Neuronal stem cell (in vitro differentiated cells): ENCODE results near the gene PKD1.
A peak's percentile ranks its signal among the peaks of the same experiment; 100 is the strongest.

Source experiments
- DNase-seq: peaks from one replicate; pipeline ENCODE4 v3.0.0-alpha.2; 2013; ENCODE audit warnings: low spot score
- H2AFZ ChIP-seq: one replicate; pipeline ENCODE4 v1.6.1; 2013; ENCODE audit warnings: mild to moderate bottlenecking, low read length, inconsistent platforms
- H2AK5ac ChIP-seq: 2 replicates; pipeline ENCODE4 v1.6.1; 2013; ENCODE audit warnings: low read depth, mild to moderate bottlenecking, inconsistent platforms, low read length, moderate library complexity, mixed read lengths
- H2BK120ac ChIP-seq: 2 replicates; pipeline ENCODE4 v1.6.1; 2013; ENCODE audit warnings: low read depth, mild to moderate bottlenecking, inconsistent platforms, low read length, moderate library complexity, mixed read lengths
- H2BK12ac ChIP-seq: one replicate; pipeline ENCODE4 v1.6.1; 2013; ENCODE audit warnings: low read length, inconsistent platforms
- H2BK15ac ChIP-seq: 2 replicates; pipeline ENCODE4 v1.6.1; 2013; ENCODE audit warnings: mild to moderate bottlenecking, low read length, inconsistent platforms, mixed read lengths
- H2BK5ac ChIP-seq: one replicate; pipeline ENCODE4 v1.6.1; 2013; ENCODE audit warnings: inconsistent platforms, mild to moderate bottlenecking, low read length, moderate library complexity
- H3K14ac ChIP-seq: one replicate; pipeline ENCODE4 v1.6.1; 2013; ENCODE audit warnings: low read length, inconsistent platforms
- H3K18ac ChIP-seq: 2 replicates; pipeline ENCODE4 v1.6.1; 2013; ENCODE audit warnings: low read length, inconsistent platforms
- H3K23ac ChIP-seq: 2 replicates; pipeline ENCODE4 v1.6.1; 2013; ENCODE audit warnings: low read depth, mild to moderate bottlenecking, mixed read lengths, low read length, inconsistent platforms; ENCODE audit not compliant: poor library complexity
- H3K27ac ChIP-seq: replicated peaks from 3 replicates; pipeline ENCODE4 v1.5.1; 2013; ENCODE audit warnings: low read length, inconsistent platforms
- H3K27me3 ChIP-seq, 3 experiments: 2 replicates each; pipeline ENCODE4 v1.6.1; 2013; ENCODE audit warnings: low read length in 3 of 3, mild to moderate bottlenecking in 2 of 3, inconsistent platforms in 1 of 3, low read depth in 1 of 3, mixed read lengths in 1 of 3, moderate library complexity in 1 of 3; ENCODE audit not compliant: control insufficient read depth in 3 of 3, insufficient read depth in 3 of 3
- H3K36me3 ChIP-seq, 2 donors: replicated peaks in 1 of 2; 2 replicates each; pipeline ENCODE4 v1.6.1; 2013; ENCODE audit warnings: low read length in 2 of 2; ENCODE audit not compliant: control insufficient read depth in 2 of 2, insufficient read depth in 2 of 2
- H3K4ac ChIP-seq: 2 replicates; pipeline ENCODE4 v1.6.1; 2013; ENCODE audit warnings: inconsistent platforms, mild to moderate bottlenecking, low read length, moderate library complexity
- H3K4me1 ChIP-seq, 2 donors: 1 replicate in 1 of 2; 2 replicates in 1 of 2; pipeline ENCODE4 v1.6.1; 2013; ENCODE audit warnings: low read length in 2 of 2, low read depth in 1 of 2; ENCODE audit not compliant: control insufficient read depth in 2 of 2, insufficient read depth in 1 of 2
- H3K4me2 ChIP-seq: one replicate; pipeline ENCODE4 v1.6.1; 2013; ENCODE audit warnings: mild to moderate bottlenecking, low read length, inconsistent platforms; ENCODE audit not compliant: insufficient read depth, poor library complexity, severe bottlenecking
- H3K4me3 ChIP-seq, 2 donors: 2 replicates each; pipeline ENCODE4 v1.5.1; 2013; ENCODE audit warnings: low read length in 2 of 2, mild to moderate bottlenecking in 2 of 2, inconsistent platforms in 1 of 2, moderate library complexity in 1 of 2
- H3K79me1 ChIP-seq: one replicate; pipeline ENCODE4 v1.6.1; 2013; ENCODE audit warnings: low read depth, mild to moderate bottlenecking, inconsistent platforms, low read length, moderate library complexity
- H3K9ac ChIP-seq: one replicate; pipeline ENCODE4 v1.6.1; 2013; ENCODE audit warnings: mild to moderate bottlenecking, low read depth, low read length, inconsistent platforms; ENCODE audit not compliant: poor library complexity
- H3K9me3 ChIP-seq, 2 donors: replicated peaks in 1 of 2; 2 replicates each; pipeline versions ENCODE3 to v1.6.1; 2013; ENCODE audit warnings: low read length in 2 of 2, mild to moderate bottlenecking in 2 of 2, inconsistent platforms in 1 of 2, low read depth in 1 of 2, mixed read lengths in 1 of 2, moderate library complexity in 1 of 2; ENCODE audit not compliant: control insufficient read depth in 2 of 2, insufficient read depth in 1 of 2
- H4K8ac ChIP-seq: one replicate; pipeline ENCODE4 v1.6.1; 2013; ENCODE audit warnings: low read depth, mild to moderate bottlenecking, inconsistent platforms, low read length, moderate library complexity
- H4K91ac ChIP-seq: one replicate; pipeline ENCODE4 v1.6.1; 2013; ENCODE audit warnings: low read length, low read depth, mild to moderate bottlenecking, inconsistent platforms; ENCODE audit not compliant: poor library complexity
- WGBS, 2 donors: extraction: QIAGEN DNeasy Blood & Tissue Kit; methylation state at CpG; one replicate each; pipeline ENCODE4 v1.1.7; 2013; ENCODE audit warnings: missing lambda C conversion rate in 2 of 2, mixed read lengths in 1 of 2; ENCODE audit not compliant: insufficient read length in 2 of 2, insufficient replicate concordance in 1 of 2; ENCODE audit errors: extremely low coverage in 2 of 2; 5-methylcytosine and 5-hydroxymethylcytosine counted together

PKD1 gene

DNA sequence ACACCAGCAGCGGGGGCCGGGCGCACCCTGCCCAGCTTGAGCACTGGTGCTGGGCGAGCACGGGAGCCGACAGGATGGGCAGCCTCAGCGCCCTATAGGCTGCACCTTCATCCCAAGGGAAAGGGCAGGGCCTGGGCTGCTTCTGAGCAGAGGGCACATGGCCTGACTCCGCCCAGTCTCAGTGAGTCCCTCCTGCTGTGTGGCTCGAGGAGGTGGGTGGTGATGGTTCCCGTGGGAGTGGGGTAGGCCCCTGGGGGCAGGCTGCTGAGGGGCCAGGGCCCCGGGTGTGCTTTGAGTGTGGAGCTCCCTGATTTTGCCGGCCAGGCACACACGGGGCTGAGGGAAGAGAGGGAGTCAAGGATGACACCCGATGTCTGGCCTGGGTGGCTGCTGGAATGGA lies 50.0 kb downstream of the PKD1 start:
- H2BK5ac ChIP-seq: no peak overlapping the region
- H3K4ac ChIP-seq: no peak overlapping the region
- H2AFZ ChIP-seq: no peak overlapping the region
- H3K14ac ChIP-seq: no peak overlapping the region
- H3K4me2 ChIP-seq: no peak overlapping the region
- no CpG with 5 or more reads among the region's 14 CpGs for WGBS, 2 donors
- no peaks in the 10 kb centered on the region for H3K27me3 ChIP-seq
- peaks cover 1 to 2% of the 10 kb centered on the region in 2 donors for H3K4me1 ChIP-seq
- H3K9me3 ChIP-seq: no peaks in the 10 kb centered on the region
- no peak overlapping the region for H2BK15ac ChIP-seq
- H2BK120ac ChIP-seq: no peak overlapping the region
- no peak overlapping the region for H3K4me3 ChIP-seq
- DNase-seq: no peak
- H2BK12ac ChIP-seq: no peak overlapping the region
- H3K79me1 ChIP-seq: peaks cover 12% of the 10 kb centered on the region
- H4K8ac ChIP-seq: no peak overlapping the region
- H3K27ac ChIP-seq: no peak overlapping the region
- no peak overlapping the region for H4K91ac ChIP-seq
- no peak overlapping the region for H3K18ac ChIP-seq
- no peak overlapping the region for H3K9ac ChIP-seq
- H2AK5ac ChIP-seq: no peak overlapping the region
- H3K36me3 ChIP-seq: peaks cover 60 to 93% of the 10 kb centered on the region in 2 donors
- no peak overlapping the region for H3K23ac ChIP-seq

DNA sequence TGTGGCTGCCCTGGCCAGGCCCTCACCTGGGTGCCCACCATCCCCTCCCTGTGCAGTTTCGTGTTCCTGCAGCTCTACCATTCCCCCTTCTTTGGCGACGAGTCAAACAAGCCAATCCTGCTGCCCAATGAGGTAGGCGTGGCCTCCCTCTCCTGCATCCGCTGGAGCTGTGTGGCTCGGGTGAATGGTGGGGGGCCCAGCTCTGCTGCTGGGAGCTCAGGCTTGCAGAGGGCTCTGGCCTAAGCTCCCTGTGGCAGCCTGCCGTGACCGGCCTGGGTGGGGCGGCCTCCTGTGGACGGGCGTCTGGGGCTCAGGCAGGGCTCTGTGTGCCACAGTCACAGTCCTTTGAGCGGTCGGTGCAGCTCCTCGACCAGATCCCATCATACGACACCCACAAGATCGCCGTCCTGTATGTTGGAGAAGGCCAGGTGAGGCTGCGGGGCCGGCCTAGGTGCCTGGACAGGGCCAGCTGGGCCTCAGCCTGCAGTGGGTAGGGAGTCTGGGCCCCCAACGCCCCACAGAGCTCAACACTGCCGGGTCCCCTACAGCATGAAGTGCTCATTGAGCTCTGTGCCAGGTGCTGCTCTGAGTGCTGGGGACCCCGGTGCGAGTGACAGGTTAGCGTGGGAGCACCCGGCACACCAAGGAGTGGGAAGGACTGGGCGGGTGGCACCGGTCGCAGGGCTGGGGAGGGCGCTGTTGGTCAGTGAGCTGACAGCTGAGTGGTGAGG lies 50.6 kb downstream of the PKD1 start:
- no peak overlapping the region for H3K4me3 ChIP-seq
- no peaks in the 10 kb centered on the region for H3K27me3 ChIP-seq
- no peak overlapping the region for H2BK5ac ChIP-seq
- H3K9ac ChIP-seq: no peak overlapping the region
- peak overlapping the region; percentile 38 for H3K14ac ChIP-seq
- H2AFZ ChIP-seq: no peak overlapping the region
- peak overlapping the region; percentile 1 for H4K8ac ChIP-seq
- H3K4me2 ChIP-seq: no peak overlapping the region
- H3K79me1 ChIP-seq: peaks cover 12% of the 10 kb centered on the region
- H3K23ac ChIP-seq: peak overlapping the region; percentile 10
- no peaks in the 10 kb centered on the region for H3K9me3 ChIP-seq
- WGBS, 2 donors: no CpG with 5 or more reads among the region's 29 CpGs
- DNase-seq: no peak
- H2AK5ac ChIP-seq: peak overlapping the region; percentile 46
- H3K4ac ChIP-seq: no peak overlapping the region
- H2BK12ac ChIP-seq: no peak overlapping the region
- H3K27ac ChIP-seq: no peak overlapping the region
- no peak overlapping the region for H2BK15ac ChIP-seq
- no peak overlapping the region for H3K18ac ChIP-seq
- peaks cover 0 to 1% of the 10 kb centered on the region in 2 donors for H3K4me1 ChIP-seq
- H4K91ac ChIP-seq: no peak overlapping the region
- H2BK120ac ChIP-seq: no peak overlapping the region
- H3K36me3 ChIP-seq: peaks cover 56 to 89% of the 10 kb centered on the region in 2 donors

DNA sequence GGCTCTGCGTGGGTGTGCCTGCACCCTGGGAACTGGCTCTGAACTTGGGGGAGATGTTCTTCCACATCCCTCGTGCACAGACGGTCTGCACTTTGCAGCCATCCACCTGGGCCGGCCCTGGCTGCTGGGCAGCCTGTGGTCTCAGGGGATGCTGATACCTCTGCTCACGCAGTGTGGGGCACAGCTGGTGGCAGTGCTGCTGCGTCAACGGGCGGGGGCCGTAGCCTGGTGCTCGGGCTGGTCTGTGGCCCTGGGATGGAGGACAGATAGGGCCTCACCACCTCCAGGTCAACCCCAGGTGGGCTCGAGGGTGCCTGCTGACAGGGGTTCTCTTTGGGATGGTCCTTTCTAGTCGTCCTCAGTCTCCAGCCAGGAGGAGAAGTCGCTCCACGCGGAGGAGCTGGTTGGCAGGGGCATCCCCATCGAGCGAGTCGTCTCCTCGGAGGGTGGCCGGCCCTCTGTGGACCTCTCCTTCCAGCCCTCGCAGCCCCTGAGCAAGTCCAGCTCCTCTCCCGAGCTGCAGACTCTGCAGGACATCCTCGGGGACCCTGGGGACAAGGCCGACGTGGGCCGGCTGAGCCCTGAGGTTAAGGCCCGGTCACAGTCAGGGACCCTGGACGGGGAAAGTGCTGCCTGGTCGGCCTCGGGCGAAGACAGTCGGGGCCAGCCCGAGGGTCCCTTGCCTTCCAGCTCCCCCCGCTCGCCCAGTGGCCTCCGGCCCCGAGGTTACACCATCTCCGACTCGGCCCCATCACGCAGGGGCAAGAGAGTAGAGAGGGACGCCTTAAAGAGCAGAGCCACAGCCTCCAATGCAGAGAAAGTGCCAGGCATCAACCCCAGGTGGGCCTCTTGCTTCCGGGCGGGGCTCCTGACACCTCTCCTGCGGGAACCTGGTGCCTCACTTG lies 51.6 kb downstream of the PKD1 start:
- H3K4me1 ChIP-seq: peaks cover 0 to 1% of the 10 kb centered on the region in 2 donors
- H3K18ac ChIP-seq: peak overlapping the region; percentile 8
- H2AK5ac ChIP-seq: peak overlapping the region; percentile 46
- no CpG with 5 or more reads among the region's 44 CpGs for WGBS, 2 donors
- H4K8ac ChIP-seq: no peak overlapping the region
- peak overlapping the region; percentile 17 for H3K14ac ChIP-seq
- no peak overlapping the region for H2AFZ ChIP-seq
- H4K91ac ChIP-seq: no peak overlapping the region
- H3K23ac ChIP-seq: peak overlapping the region; percentile 67
- H2BK12ac ChIP-seq: no peak overlapping the region
- no peak overlapping the region for H2BK5ac ChIP-seq
- DNase-seq: no peak
- H3K9me3 ChIP-seq: no peaks in the 10 kb centered on the region
- no peaks in the 10 kb centered on the region for H3K27me3 ChIP-seq
- H3K9ac ChIP-seq: peak overlapping the region; percentile 63
- H3K36me3 ChIP-seq: peaks cover 49 to 89% of the 10 kb centered on the region in 2 donors
- H2BK15ac ChIP-seq: no peak overlapping the region
- peaks cover 12% of the 10 kb centered on the region for H3K79me1 ChIP-seq
- no peak overlapping the region for H3K4ac ChIP-seq
- no peak overlapping the region for H3K4me2 ChIP-seq
- H2BK120ac ChIP-seq: no peak overlapping the region
- H3K27ac ChIP-seq: no peak overlapping the region
- H3K4me3 ChIP-seq: no peak overlapping the region

DNA sequence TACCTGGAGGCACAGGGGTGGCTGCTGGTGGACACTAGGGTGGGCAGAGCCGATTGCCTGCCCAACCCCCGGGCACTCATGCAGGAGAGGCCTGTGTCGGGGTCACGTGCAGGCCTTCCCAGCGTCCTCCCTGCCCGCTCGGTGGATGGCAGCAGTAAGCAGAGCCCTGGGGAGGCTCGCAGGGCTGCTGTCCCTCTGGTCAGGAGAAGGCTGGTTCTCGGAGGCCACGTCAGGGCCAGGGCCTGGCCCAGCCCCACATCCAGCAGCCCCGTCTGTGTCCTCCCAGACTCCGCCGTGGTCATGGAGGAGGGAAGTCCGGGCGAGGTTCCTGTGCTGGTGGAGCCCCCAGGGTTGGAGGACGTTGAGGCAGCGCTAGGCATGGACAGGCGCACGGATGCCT lies 52.3 kb downstream of the PKD1 start:
- no peak for DNase-seq

More for the DNA sequence above, 52.3 kb downstream of the PKD1 start:
- Histone ChIP-seq H3K4me1 (peaks cover 0 to 1% of the 10 kb centered on the region in 2 donors), H3K4me3 (peak overlapping the region in 1 of 2 donors; percentile 32), H3K9ac (no peak overlapping the region), H2AK5ac (no peak overlapping the region), H3K27ac (no peak overlapping the region), H2AFZ (no peak overlapping the region), H2BK5ac (no peak overlapping the region), H3K4me2 (no peak overlapping the region), H3K27me3 (no peaks in the 10 kb centered on the region), H3K79me1 (peaks cover 12% of the 10 kb centered on the region), H3K36me3 (peaks cover 48 to 89% of the 10 kb centered on the region in 2 donors), H3K23ac (peak overlapping the region; percentile 67), H3K9me3 (no peaks in the 10 kb centered on the region), H3K14ac (no peak overlapping the region), H4K91ac (no peak overlapping the region), H2BK12ac (no peak overlapping the region), H3K18ac (no peak overlapping the region), H2BK15ac (no peak overlapping the region), H3K4ac (no peak overlapping the region), H2BK120ac (no peak overlapping the region), H4K8ac (no peak overlapping the region)
- no CpG with 5 or more reads among the region's 19 CpGs for WGBS, 2 donors
